A673 (cell line): Measurements from ENCODE around the gene HNRNPM.

Experiments
- EZH2 ChIP-seq: fragments of 200-600 bp; sonication (generic); IDR thresholded peaks from 2 replicates; pipeline ENCODE4 v1.6.1; 2017; ENCODE audit warnings: borderline replicate concordance, low read depth, mild to moderate bottlenecking, mixed read lengths, antibody characterized with exemption, low read length; ENCODE audit not compliant: poor library complexity, severe bottlenecking
- TF ChIP-seq, protein P1 (sequence below): fragments of 300-800, 200-600 bp; sonication (generic); conservative IDR thresholded peaks from 2 replicates; pipeline ENCODE4 v1.5.1; 2017; ENCODE audit warnings: low read depth, mild to moderate bottlenecking, antibody characterized with exemption, low read length, moderate library complexity, mixed read lengths

DNA sequence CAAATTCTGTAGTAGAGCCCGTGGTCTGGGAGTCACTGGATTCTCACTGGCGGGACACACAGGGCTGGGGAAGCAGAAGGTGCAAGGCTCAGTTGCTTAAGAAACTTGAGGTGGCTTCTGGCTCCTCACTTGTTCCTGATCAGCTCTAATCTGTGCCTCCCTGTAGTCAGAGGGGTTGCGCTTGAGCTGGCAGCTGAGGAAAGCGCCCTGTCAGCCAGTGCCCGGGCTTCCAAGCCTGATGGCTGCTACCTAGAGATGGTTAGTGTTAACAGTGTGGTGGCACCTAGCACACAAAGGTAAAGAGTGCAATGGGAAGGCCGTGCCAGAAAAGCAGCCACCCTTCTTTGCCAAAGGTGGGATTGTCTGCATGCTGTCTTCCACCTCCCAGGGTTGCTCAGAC is 8.8 kb downstream of the HNRNPM start:
- TF ChIP-seq, protein P1, sequence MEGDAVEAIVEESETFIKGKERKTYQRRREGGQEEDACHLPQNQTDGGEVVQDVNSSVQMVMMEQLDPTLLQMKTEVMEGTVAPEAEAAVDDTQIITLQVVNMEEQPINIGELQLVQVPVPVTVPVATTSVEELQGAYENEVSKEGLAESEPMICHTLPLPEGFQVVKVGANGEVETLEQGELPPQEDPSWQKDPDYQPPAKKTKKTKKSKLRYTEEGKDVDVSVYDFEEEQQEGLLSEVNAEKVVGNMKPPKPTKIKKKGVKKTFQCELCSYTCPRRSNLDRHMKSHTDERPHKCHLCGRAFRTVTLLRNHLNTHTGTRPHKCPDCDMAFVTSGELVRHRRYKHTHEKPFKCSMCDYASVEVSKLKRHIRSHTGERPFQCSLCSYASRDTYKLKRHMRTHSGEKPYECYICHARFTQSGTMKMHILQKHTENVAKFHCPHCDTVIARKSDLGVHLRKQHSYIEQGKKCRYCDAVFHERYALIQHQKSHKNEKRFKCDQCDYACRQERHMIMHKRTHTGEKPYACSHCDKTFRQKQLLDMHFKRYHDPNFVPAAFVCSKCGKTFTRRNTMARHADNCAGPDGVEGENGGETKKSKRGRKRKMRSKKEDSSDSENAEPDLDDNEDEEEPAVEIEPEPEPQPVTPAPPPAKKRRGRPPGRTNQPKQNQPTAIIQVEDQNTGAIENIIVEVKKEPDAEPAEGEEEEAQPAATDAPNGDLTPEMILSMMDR: no peak
- no peak for TF ChIP-seq EZH2
